Tibial nerve (tissue), 3 donors: ENCODE data around the gene ADCY2.

Experiments used
- POLR2A ChIP-seq, 2 donors: fragments of 450-650 bp; IDR thresholded peaks; one replicate each; pipeline ENCODE4 v1.6.1; 2017; ENCODE audit warnings: antibody characterized with exemption in 2 of 2, mild to moderate bottlenecking in 2 of 2, moderate library complexity in 2 of 2
- TF ChIP-seq, protein P1 (sequence below), 5 experiments: fragments of 200-600 bp in 3 of 5; fragments of 450-650 bp in 2 of 5; sonication (generic) in 3 of 5; IDR thresholded peaks; one replicate each; pipeline ENCODE4 v1.5.1; 2016 to 2019; ENCODE audit warnings: antibody characterized with exemption in 5 of 5, mild to moderate bottlenecking in 3 of 5, moderate library complexity in 2 of 5

DNA sequence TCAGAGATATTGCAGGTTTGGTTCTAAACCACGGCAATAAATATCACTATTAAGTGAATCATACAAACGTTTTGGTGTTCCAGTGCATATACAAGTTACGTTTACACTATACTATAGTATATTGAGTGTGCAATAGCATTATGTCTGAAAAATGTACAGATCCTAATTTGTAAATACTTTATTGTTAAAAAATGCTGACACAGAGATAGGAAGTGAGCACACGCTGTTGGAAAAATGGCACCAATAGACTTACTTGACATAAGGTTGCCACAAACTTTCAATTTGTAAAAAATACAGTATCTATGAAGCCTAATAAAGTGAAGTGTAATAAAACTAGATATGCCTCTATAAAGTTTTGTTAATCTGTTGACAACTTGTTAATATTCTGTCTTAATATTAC, 439.0 kb downstream of the ADCY2 start:
- TF ChIP-seq POLR2A (IDR thresholded peaks at IDR 0.05) = no peak
- TF ChIP-seq, protein P1, sequence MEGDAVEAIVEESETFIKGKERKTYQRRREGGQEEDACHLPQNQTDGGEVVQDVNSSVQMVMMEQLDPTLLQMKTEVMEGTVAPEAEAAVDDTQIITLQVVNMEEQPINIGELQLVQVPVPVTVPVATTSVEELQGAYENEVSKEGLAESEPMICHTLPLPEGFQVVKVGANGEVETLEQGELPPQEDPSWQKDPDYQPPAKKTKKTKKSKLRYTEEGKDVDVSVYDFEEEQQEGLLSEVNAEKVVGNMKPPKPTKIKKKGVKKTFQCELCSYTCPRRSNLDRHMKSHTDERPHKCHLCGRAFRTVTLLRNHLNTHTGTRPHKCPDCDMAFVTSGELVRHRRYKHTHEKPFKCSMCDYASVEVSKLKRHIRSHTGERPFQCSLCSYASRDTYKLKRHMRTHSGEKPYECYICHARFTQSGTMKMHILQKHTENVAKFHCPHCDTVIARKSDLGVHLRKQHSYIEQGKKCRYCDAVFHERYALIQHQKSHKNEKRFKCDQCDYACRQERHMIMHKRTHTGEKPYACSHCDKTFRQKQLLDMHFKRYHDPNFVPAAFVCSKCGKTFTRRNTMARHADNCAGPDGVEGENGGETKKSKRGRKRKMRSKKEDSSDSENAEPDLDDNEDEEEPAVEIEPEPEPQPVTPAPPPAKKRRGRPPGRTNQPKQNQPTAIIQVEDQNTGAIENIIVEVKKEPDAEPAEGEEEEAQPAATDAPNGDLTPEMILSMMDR (IDR thresholded peaks at IDR 0.05) = no peak
